Measurements from ENCODE around the gene MTURN. TPM values are rescaled to one million over a fixed set of nuclear protein-coding genes. Genes with fewer than 3 reads are reported as not detected.

MTURN gene
- total and polyA plus RNA-seq, 3 experiments from 2014 or later = 4.9 to 6.2 (median 4.9) TPM

- POLR2A ChIA-PET = no interaction called here
- DNase-seq = no peak
Measured at GRCh38 chr7:30159163-30159562, 24.4 kb downstream of the MTURN start.

DNA sequence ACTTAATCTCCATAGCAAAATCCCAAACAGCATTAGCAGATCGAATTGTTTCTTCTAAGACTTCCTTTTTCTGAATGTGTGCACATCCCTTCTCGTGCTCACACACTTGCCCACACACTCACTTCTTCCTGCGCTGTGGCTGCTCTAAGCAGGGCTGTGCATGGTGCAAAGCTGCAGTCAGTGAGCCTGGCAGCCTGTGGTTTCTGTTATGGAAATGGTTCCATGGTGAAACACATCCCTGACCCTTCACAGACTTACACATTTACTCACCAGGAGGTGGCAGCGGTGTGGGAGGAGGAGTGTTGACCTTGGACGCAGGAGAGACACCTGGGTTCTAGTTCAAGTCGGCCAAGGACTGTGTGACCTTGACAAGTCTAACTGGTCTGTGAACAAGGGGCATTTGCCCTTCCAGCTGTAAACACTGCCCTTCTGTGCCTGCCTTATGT is 24.9 kb downstream of the MTURN start:
- no peak overlapping the region for H3K27ac ChIP-seq (ENCODE audit: low read depth, low read length)
- peak overlapping the region in 3 of 7 donors; percentile 4 to 46 (median 15) for H3K4me3 Mint-ChIP-seq

More at GRCh38 chr7:30159163-30159562, 24.4 kb downstream of the MTURN start:
- no peaks in the 10 kb centered on the region for H3K27me3 ChIP-seq (ENCODE audit: insufficient read depth, low read length, poor library complexity, severe bottlenecking)
- no peaks in the 10 kb centered on the region for H3K9me3 ChIP-seq (ENCODE audit: low read length)
- Mint-ChIP-seq H3K4me3 (peak overlapping the region in 3 of 7 donors; percentile 8 to 46 (median 15)), H3K27ac (peak overlapping the region in 2 of 8 donors; percentile 8 to 52), H3K36me3 (peaks cover 0 to 2% (median 0%) of the 10 kb centered on the region in 3 donors), H3K9me3 (no peaks in the 10 kb centered on the region), H3K27me3 (no peaks in the 10 kb centered on the region), H3K4me1 (peaks cover 48 to 59% (median 55%) of the 10 kb centered on the region in 3 donors)
- peaks cover 56% of the 10 kb centered on the region for H3K4me1 ChIP-seq (ENCODE audit: insufficient read depth, low read length)
- no peaks in the 10 kb centered on the region for H3K36me3 ChIP-seq (ENCODE audit: insufficient read depth, low read length)
- CTCF ChIA-PET = no interaction called here
- H3K27ac ChIP-seq (ENCODE audit: low read depth, low read length) = no peak overlapping the region
- no peak overlapping the region for H3K4me3 ChIP-seq (ENCODE audit: low read length)

DNA sequence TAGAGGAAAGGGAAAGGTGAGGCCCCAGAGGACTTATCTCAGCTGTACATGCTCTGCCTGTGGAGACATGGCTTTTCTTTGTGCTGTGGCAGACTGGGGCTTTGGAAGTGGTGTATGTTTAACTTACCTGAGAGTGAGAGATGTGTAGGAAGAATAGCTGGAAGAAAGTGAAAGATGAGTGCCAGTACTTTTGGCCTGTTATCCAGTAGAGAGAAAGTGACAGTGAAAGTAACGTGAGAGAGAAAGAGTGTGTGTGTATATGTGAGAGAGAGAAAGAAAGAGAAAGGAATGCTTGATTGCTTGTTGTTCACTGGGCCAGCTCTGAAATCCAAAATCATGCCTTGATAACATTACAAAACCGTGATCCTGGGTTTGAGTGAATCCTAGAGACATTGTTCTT is 25.5 kb downstream of the MTURN start:
- DNase-seq = no peak
- Mint-ChIP-seq H3K4me1 (peaks cover 50 to 65% (median 55%) of the 10 kb centered on the region in 3 donors), H3K27me3 (no peaks in the 10 kb centered on the region), H3K4me3 (peak overlapping the region in 1 of 7 donors; percentile 0), H3K36me3 (no peaks in the 10 kb centered on the region), H3K9me3 (no peaks in the 10 kb centered on the region), H3K27ac (peak overlapping the region; percentile 4 to 72 (median 28))
- Histone ChIP-seq H3K27ac (ENCODE audit: low read depth, low read length) (no peak overlapping the region), H3K4me3 (ENCODE audit: low read length) (no peak overlapping the region), H3K36me3 (ENCODE audit: insufficient read depth, low read length) (no peaks in the 10 kb centered on the region), H3K27me3 (ENCODE audit: insufficient read depth, low read length, poor library complexity, severe bottlenecking) (no peaks in the 10 kb centered on the region), H3K4me1 (ENCODE audit: insufficient read depth, low read length) (peaks cover 59% of the 10 kb centered on the region), H3K9me3 (ENCODE audit: low read length) (no peaks in the 10 kb centered on the region)
- CTCF ChIA-PET = no interaction called here
- POLR2A ChIA-PET = no interaction called here

More for the DNA sequence above, 24.9 kb downstream of the MTURN start:
- Histone ChIP-seq H3K4me3 (ENCODE audit: low read length) (no peak overlapping the region), H3K9me3 (ENCODE audit: low read length) (no peaks in the 10 kb centered on the region), H3K27me3 (ENCODE audit: insufficient read depth, low read length, poor library complexity, severe bottlenecking) (no peaks in the 10 kb centered on the region), H3K4me1 (ENCODE audit: insufficient read depth, low read length) (peaks cover 59% of the 10 kb centered on the region), H3K36me3 (ENCODE audit: insufficient read depth, low read length) (no peaks in the 10 kb centered on the region)
- Mint-ChIP-seq H3K27me3 (no peaks in the 10 kb centered on the region), H3K36me3 (no peaks in the 10 kb centered on the region), H3K9me3 (no peaks in the 10 kb centered on the region), H3K4me1 (peaks cover 50 to 64% (median 55%) of the 10 kb centered on the region in 3 donors), H3K27ac (peak overlapping the region in 5 of 8 donors; percentile 4 to 83 (median 52))
- no peak for DNase-seq
- ChIA-PET CTCF (no interaction called here), POLR2A (no interaction called here)

GRCh38 chr7:30162133-30162532 is 27.3 kb downstream of the MTURN start:
- POLR2A ChIA-PET = interaction anchor here (1.0 to 1.9 kb wide), 2 partner anchors 13 to 28 kb away, joined by 3 to 6 read pairs; partner anchors contain the start of gene MTURN
- Histone ChIP-seq H3K4me1 (ENCODE audit: insufficient read depth, low read length) (peaks cover 52% of the 10 kb centered on the region), H3K27me3 (ENCODE audit: insufficient read depth, low read length, poor library complexity, severe bottlenecking) (no peaks in the 10 kb centered on the region), H3K36me3 (ENCODE audit: insufficient read depth, low read length) (no peaks in the 10 kb centered on the region), H3K9me3 (ENCODE audit: low read length) (no peaks in the 10 kb centered on the region), H3K27ac (ENCODE audit: low read depth, low read length) (peak overlapping the region; percentile 62), H3K4me3 (ENCODE audit: low read length) (peak overlapping the region; percentile 38)
- Mint-ChIP-seq H3K27ac (peak overlapping the region; percentile 58 to 94 (median 82)), H3K4me1 (peaks cover 47 to 61% (median 50%) of the 10 kb centered on the region in 3 donors), H3K9me3 (no peaks in the 10 kb centered on the region), H3K36me3 (no peaks in the 10 kb centered on the region), H3K27me3 (no peaks in the 10 kb centered on the region), H3K4me3 (peak overlapping the region; percentile 65 to 92 (median 80))
- CTCF ChIA-PET = interaction anchor here (0.7 to 1.0 kb wide), 2 partner anchors 13 to 90 kb away, joined by 3 to 5 read pairs; no protein-coding TSS in a partner anchor
- DNase-seq = no peak

DNA sequence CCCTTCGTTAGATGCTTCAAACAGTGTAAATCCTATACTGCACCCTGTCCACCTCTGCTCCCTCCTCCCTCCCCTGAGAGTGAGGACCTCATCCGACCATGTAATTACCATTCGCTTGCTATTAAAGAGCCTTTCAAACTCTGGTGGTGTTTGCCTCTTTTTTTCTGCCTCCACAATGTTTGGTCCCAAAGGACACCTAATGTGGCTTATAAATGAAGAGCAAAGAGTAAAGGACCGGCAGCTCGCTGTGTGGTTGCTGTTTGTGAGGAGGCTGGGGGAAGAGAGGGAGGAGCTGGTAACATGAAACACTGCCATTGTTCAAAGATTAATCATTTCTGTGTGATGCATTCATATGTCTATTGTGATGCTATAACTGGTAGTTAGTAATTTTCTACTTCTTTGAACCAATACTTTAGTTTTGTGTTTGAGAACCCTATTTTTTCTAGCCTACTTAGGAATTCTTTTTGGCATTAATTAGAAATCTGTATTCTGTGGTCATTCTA is 27.9 kb downstream of the MTURN start:
- Histone ChIP-seq H3K9me3 (ENCODE audit: low read length) (no peaks in the 10 kb centered on the region), H3K36me3 (ENCODE audit: insufficient read depth, low read length) (no peaks in the 10 kb centered on the region), H3K4me1 (ENCODE audit: insufficient read depth, low read length) (peaks cover 46% of the 10 kb centered on the region), H3K4me3 (ENCODE audit: low read length) (peak overlapping the region; percentile 38), H3K27ac (ENCODE audit: low read depth, low read length) (peak overlapping the region; percentile 62), H3K27me3 (ENCODE audit: insufficient read depth, low read length, poor library complexity, severe bottlenecking) (no peaks in the 10 kb centered on the region)
- peaks cover 41 to 58% (median 46%) of the 10 kb centered on the region in 3 donors for H3K4me1 Mint-ChIP-seq
- peaks cover 0 to 2% (median 0%) of the 10 kb centered on the region in 3 donors for H3K36me3 Mint-ChIP-seq
- H3K27me3 Mint-ChIP-seq = no peaks in the 10 kb centered on the region
- ChIA-PET CTCF (interaction anchor here (0.7 to 1.2 kb wide), 2 partner anchors 89 to 186 kb away, joined by 3 to 4 read pairs; no protein-coding TSS in a partner anchor), POLR2A (interaction anchor here (0.6 to 1.9 kb wide), 3 partner anchors 14 to 122 kb away, joined by 3 to 6 read pairs (median 3); partner anchors contain the start of genes MTURN and ZNRF2)
- peak overlapping the region; percentile 58 to 94 (median 82) for H3K27ac Mint-ChIP-seq
- DNase-seq = no peak
- no peaks in the 10 kb centered on the region for H3K9me3 Mint-ChIP-seq
- peak overlapping the region; percentile 65 to 92 (median 80) for H3K4me3 Mint-ChIP-seq

DNA sequence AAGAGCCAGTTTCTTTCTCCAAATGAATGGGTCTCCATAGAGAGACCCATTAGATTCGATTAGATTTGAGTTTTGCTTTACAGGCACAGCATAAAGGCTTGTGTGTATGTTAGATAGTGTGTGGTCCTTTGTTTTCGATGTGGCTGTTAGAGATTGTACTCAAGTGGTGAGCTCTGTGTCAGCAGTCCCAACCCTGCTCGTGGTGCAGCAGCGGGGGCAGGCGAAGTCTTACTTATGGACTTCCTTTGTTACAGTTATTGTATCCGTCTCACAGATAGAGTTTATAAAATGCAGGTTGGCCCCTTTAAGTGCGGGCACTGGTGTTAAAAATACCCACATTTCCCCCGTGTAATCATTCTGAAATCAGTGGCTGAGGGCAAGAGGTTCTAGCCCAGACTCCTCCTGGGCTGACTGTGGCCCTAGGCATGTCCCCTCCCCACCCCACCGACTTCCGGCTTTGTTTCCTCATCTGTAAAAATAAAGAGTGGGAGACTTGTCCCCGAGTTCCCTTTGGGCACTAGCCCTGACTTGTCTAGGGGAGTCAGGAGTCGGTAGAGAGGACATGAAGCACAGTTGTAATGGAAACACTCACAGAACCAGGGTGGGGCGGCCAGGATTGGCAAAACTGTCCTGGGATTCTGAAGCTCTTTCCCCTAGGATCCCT is 28.6 kb downstream of the MTURN start:
- Mint-ChIP-seq H3K27me3 (no peaks in the 10 kb centered on the region), H3K4me1 (peaks cover 40 to 58% (median 46%) of the 10 kb centered on the region in 3 donors), H3K27ac (peak overlapping the region; percentile 58 to 94 (median 82)), H3K4me3 (peak overlapping the region; percentile 65 to 92 (median 80)), H3K36me3 (peaks cover 0 to 4% (median 0%) of the 10 kb centered on the region in 3 donors), H3K9me3 (no peaks in the 10 kb centered on the region)
- no peaks in the 10 kb centered on the region for H3K9me3 ChIP-seq (ENCODE audit: low read length)
- no peaks in the 10 kb centered on the region for H3K27me3 ChIP-seq (ENCODE audit: insufficient read depth, low read length, poor library complexity, severe bottlenecking)
- CTCF ChIA-PET = interaction anchor here (1.2 to 1.7 kb wide), 3 partner anchors 15 to 185 kb away, joined by 3 to 8 read pairs (median 4); no protein-coding TSS in a partner anchor
- peaks cover 43% of the 10 kb centered on the region for H3K4me1 ChIP-seq (ENCODE audit: insufficient read depth, low read length)
- POLR2A ChIA-PET = interaction anchor here (0.6 to 1.9 kb wide), 3 partner anchors 29 to 160 kb away, joined by 3 to 6 read pairs (median 3); partner anchors contain the start of genes MTURN and ZNRF2
- H3K27ac ChIP-seq (ENCODE audit: low read depth, low read length) = peak overlapping the region; percentile 62
- peak overlapping the region; percentile 38 for H3K4me3 ChIP-seq (ENCODE audit: low read length)
- DNase-seq = peak in 3 of 5 donors; percentile 18 to 58 (median 44)
- H3K36me3 ChIP-seq (ENCODE audit: insufficient read depth, low read length) = no peaks in the 10 kb centered on the region

DNA sequence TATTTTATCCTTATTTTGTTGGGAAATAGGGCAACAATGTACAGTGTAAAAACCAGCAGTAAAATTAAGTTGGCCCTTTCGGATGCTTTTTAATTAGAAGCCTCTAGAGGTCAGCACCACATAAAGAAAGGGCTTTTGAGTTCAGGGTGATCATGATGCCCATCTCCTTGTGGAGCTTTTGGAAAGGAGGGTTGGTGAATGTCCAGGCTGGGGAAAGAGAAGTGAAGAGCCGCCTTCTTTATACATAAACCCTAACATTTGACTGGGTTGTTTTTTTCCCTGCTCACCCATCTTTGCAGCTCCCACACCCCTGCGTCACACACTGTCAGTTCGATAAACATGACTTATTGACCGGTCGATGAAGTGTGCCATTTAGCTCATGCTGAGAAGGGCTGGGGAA is 29.8 kb downstream of the MTURN start:
- POLR2A ChIA-PET = no interaction called here
- no peaks in the 10 kb centered on the region for H3K36me3 ChIP-seq (ENCODE audit: insufficient read depth, low read length)
- peaks cover 37% of the 10 kb centered on the region for H3K4me1 ChIP-seq (ENCODE audit: insufficient read depth, low read length)
- H3K27ac Mint-ChIP-seq = peak overlapping the region in 3 of 8 donors; percentile 17 to 50 (median 44)
- H3K9me3 ChIP-seq (ENCODE audit: low read length) = no peaks in the 10 kb centered on the region
- peaks cover 0 to 4% (median 1%) of the 10 kb centered on the region in 3 donors for H3K36me3 Mint-ChIP-seq
- CTCF ChIA-PET = interaction anchor here (0.8 to 1.7 kb wide), 3 partner anchors 9 to 18 kb away, joined by 3 to 8 read pairs (median 4); no protein-coding TSS in a partner anchor
- no peak overlapping the region for H3K4me3 ChIP-seq (ENCODE audit: low read length)
- no peaks in the 10 kb centered on the region for H3K9me3 Mint-ChIP-seq
- DNase-seq = no peak
- H3K27me3 Mint-ChIP-seq = no peaks in the 10 kb centered on the region
- no peaks in the 10 kb centered on the region for H3K27me3 ChIP-seq (ENCODE audit: insufficient read depth, low read length, poor library complexity, severe bottlenecking)
- H3K27ac ChIP-seq (ENCODE audit: low read depth, low read length) = no peak overlapping the region
- H3K4me1 Mint-ChIP-seq = peaks cover 37 to 47% (median 37%) of the 10 kb centered on the region in 3 donors
- H3K4me3 Mint-ChIP-seq = peak overlapping the region in 4 of 7 donors; percentile 12 to 54 (median 22)

Data from CD8-positive, alpha-beta memory T cell (primary cell).